GM19455 (cell line): ENCODE data around the gene PPP1R9B.

Experiments used
- ATAC-seq: cut with Tn5 transposase; IDR thresholded peaks from one replicate; pipeline ENCODE4 v1.9.1; 2021; ENCODE audit not compliant: unreplicated experiment

PPP1R9B gene

GRCh38 chr17:50094753-50095619 is 55.5 kb downstream of the PPP1R9B start, which contains the start of gene PDK2:
TSS of gene PDK2 (plus strand) at chr17:50095351. CDS start at chr17:50095436, 85 bp downstream.
- ATAC-seq: peak; percentile 89

- no peak for ATAC-seq
Observed at GRCh38 chr17:50094243-50094752, 56.2 kb downstream of the PPP1R9B start.

GRCh38 chr17:50093807-50094206 is 56.7 kb downstream of the PPP1R9B start:
- ATAC-seq: no peak

DNA sequence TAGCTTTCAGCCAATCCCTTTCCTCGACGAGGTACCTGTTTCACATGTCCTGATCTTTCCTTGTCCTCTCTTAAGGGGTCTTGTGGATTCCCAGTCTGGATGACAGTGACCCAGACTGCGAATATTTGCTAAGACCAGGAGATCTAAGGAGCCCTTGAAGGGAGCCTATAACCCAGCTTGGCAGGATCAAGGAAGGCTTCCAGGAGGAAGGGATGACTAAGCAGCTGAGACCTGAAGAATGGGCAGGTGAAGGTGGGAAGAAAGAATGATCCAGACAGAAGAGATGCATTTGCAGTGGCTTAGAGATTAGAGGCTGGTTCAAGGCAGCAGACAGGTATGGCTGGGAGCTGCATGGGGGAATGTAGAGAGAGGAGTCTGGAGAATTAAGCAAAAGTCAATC is 57.2 kb downstream of the PPP1R9B start:
- ATAC-seq: no peak

GRCh38 chr17:50091918-50092285 is 58.6 kb downstream of the PPP1R9B start:
- no peak for ATAC-seq

DNA sequence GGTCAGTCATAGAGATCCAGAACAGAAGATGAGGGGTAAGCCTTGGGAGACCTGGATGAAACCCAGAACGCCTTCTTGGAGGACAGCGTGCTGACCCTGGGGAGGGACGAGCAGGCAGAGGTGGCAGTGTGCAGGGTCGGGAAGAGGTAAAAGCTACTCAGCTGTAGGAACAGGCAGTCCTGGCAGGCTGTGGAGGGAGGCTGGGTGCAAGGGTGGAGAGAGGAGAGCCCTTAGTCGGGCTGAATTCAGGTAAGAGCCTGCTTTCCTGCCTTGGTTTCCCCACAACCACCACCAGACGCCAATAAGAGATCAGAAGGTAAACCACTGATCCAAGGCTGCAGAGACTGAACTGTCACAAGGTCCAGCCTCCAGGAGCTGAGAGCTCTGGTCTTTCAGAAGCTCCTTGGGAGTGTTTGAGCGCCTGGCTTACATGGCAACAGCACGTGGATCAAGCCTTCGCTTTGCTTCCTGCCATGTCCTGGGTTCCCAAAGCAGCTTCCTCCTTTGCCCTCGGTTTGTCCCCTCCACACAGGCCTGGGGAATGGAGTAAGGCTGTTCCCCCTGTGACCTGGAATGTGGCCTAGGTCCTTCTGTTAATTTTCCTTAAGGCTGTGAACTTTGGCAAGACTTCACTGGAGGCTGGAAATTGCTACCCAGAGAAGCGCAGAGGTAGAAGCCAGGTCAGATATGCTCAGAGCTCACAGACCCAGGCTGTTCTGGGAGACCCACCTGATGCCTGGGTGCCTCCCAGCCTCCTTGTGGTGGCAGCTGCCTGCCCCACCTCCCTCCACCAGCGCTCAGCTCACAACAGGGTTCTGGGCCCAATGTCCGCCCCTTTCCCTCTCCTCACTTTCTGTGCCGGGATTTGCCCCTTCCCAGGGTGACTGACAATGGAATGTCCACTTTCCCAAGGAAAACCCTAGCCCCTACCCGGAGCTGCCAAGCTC is 59.2 kb downstream of the PPP1R9B start:
- ATAC-seq: no peak

DNA sequence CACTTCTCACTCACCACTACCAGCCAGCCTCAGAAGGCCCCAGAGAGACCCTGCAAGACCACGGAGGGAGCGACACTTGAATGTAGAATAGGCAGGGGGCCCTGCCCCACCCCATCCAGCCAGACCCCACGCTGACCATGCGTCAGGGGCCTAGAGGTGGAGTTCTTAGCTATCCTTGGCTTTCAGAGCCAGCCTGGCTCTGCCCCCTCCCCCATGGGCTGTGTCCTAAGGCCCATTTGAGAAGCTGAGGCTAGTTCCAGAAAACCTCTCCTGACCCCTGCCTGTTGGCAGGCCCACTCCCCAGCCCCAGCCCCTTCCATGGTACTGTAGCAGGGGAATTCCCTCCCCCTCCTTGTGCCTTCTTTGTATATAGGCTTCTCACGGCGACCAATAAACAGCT is 60.4 kb downstream of the PPP1R9B start:
- no peak for ATAC-seq

DNA sequence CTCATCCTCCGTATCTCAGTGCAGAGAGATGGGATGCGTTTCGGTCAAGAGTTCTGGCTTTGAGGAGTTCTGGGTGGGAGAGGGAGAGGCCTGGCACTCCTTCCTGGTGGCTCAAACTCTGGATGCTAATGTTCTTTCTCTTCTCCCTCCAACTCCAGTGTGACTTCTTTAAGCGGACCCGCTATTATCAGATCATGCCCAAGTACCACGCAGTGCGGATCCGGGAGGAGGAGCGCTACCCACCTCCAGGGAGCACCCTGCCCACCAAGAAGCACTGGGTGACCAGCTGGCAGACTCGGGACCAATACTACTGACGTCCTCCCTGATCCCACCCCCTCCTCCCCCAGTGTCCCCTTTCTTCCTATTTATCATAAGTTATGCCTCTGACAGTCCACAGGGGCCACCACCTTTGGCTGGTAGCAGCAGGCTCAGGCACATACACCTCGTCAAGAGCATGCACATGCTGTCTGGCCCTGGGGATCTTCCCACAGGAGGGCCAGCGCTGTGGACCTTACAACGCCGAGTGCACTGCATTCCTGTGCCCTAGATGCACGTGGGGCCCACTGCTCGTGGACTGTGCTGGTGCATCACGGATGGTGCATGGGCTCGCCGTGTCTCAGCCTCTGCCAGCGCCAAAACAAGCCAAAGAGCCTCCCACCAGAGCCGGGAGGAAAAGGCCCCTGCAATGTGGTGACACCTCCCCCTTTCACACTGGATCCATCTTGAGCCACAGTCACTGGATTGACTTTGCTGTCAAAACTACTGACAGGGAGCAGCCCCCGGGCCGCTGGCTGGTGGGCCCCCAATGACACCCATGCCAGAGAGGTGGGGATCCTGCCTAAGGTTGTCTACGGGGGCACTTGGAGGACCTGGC is 61.3 kb downstream of the PPP1R9B start:
- ATAC-seq: no peak

DNA sequence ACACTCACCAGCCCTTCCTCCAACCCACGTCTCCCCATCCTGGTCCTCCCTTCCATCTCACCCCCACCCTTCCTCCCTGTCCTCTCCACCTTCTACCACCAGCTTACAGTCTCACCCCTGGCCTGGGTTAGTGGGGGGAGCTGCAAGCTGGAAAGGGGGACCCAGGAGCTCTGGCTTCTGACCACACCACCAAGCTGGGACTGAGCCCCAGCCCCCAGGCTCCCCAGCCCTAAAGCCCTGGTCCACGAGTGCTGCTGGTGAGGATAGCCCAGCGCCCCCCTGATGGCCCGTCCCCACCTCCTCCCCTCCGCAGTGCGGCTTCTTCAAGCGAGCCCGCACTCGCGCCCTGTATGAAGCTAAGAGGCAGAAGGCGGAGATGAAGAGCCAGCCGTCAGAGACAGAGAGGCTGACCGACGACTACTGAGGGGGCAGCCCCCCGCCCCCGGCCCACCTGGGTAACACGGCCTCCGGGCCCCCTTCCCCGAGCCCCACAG is 62.5 kb downstream of the PPP1R9B start:
- no peak for ATAC-seq

GRCh38 chr17:50087246-50087911 is 63.1 kb downstream of the PPP1R9B start:
- no peak for ATAC-seq
